Hepatic stellate cell (primary cell): ENCODE data around the gene ZNF593.

Experiments
- DNase-seq: peaks from one replicate; pipeline ENCODE4 v3.0.0; 2011; ENCODE audit warnings: low spot score

Gene ZNF593

DNA sequence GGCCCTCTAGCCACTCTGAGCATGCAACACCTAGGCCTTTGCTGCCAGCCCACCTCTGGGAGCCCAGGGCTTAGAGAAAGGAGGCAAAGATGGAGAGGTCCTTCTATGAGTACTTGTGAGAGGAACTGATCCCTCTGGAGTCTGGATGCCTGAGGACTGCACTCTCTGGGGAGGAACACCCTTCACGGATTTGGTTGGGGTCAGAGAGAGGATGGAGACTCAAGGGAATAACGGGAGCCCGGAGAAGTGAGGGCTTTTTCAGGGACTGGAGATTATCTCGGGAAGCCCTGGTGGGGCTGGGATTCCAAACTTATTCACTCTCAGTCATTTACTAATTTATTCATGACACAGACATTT lies 532 bp upstream of the ZNF593 start:
- DNase-seq = no peak

DNA sequence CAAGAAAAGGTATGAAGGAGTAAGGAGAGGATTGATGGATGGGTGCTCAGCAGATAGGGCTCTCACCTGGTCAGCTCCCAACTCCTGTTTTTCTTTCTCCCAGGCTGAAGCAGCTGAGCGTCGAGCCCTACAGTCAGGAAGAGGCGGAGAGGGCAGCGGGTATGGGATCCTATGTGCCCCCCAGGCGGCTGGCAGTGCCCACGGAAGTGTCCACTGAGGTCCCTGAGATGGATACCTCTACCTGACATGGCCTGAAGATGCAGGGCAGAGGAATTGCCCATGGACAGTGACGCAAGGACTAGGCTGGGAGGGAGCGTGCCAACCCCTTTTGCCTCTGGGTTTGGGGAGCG lies 739 bp downstream of the ZNF593 start:
- no peak for DNase-seq

DNA sequence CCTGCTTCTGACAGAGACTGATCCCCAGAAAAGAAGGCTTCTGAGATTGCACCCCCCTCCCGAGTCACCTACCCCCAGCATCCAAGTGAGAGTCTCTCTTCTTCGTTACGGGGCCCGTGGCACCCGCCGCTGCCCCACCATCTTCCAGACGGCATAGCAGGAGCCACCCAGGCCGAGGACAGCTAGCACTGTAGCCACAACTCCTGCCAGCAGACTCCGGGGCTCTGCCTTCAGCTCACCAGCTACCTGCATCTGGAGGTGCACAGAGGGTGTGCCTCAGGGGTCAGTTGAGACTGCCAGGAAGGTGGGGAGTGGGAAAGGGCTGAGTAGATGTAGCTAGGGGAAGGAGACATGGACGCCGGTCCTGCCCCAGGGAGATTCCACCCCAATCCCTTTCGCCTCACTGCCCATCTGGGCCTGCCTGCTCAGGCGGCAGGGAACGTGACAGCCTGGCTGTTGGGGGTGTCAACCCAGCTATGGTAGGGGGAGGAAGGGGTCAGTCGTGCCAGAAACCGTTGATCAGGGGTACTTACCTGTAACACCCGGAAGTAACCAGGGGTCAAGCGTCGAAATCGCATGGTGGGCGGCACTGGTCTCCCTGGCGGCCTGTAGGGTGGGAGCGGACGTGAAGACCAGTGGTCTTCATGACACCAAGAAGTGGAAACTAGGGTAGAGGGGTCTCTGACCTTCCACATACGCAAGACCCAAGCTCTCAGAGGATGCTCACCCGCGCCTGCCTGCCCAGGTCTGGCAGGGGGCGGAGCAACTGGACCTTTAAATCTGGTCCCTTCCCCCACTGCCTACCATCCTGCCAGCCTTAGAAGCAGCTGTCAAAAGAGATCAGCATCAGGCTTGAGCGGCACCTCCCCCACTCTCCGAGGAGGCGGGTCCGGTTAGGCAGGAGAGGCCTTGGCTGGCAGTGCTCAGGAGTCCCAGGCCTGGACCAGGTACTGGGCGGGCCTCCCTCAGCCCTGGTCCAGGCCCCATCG lies 1.7 kb downstream of the ZNF593 start, which contains the start of gene ZNF593OS:
ZNF593OS (minus strand) TSS at position 749 of the 989 bp plus-strand sequence; CDS start at position 578, 171 bp downstream.
- DNase-seq = no peak

DNA sequence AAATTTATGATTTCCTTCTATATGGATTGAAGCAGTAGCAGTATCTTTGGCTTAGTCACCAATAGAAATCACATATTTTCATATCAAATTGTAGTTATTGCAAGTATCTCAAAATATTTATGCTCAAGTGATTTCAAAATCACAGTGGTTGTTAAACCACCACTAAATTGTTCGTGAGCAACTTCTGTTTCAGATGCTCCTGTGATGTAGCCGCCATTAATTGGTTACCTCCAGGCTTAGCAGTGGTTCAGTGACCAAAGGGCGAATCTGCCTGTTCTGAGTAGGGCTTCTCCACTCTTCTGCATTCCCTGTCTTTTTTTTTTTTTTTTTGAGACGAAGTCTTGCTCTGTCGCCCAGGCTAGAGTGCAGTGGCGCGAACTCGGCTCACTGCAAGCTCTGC lies 5.6 kb downstream of the ZNF593 start:
- no peak for DNase-seq

DNA sequence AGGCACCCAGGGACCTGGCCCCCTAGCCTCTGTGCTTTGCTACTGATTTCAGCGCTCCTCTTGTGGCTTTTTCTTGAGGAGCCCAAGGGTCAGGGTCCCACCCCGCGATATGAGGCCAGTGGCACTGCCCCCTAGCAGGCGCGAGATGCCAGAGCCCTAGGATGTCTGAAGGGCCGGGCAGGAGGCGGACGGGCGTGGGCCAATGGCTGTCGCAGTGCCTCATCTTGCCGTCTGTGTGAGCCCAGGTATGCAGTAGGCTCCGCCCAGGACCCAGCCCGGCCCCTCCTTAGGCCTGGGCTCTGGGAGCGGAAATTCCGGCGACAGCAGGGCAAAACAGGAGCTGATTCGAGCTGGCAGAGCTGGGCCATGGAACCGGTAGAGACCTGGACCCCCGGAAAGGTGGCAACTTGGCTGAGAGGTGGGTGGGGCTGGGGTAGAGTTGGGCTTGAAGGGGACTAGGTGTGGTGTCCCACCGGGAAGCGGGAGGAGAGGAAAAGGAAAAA lies 7.5 kb downstream of the ZNF593 start, which contains the start of gene CNKSR1:
CNKSR1 (plus strand) TSS at position 310 of the 503 bp plus-strand sequence; CDS start at position 367, 57 bp downstream.
- DNase-seq = no peak

DNA sequence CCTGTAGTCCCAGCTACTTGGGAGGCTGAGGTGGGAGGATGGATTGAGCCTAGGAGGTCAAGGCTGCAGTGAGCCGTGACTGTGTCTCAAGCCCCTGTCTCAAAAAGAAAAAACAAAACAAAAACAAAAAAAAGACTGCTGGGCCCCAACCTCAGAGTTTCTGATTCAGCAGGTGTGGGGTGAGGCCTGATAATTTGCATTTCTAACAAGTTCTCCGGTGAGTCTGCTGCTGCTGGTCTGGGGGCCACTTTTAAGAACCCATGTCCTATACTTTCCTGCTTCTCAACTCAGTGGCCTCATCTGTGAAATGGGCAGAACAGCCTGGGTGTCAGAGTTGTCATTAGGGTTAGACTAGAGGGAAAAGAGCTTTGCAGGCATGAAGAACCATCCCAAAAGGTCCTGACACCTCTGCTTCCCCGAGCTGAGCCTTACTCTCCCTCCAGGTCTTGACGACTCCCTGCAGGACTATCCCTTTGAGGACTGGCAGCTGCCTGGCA lies 10.3 kb downstream of the ZNF593 start:
- no peak for DNase-seq

DNA sequence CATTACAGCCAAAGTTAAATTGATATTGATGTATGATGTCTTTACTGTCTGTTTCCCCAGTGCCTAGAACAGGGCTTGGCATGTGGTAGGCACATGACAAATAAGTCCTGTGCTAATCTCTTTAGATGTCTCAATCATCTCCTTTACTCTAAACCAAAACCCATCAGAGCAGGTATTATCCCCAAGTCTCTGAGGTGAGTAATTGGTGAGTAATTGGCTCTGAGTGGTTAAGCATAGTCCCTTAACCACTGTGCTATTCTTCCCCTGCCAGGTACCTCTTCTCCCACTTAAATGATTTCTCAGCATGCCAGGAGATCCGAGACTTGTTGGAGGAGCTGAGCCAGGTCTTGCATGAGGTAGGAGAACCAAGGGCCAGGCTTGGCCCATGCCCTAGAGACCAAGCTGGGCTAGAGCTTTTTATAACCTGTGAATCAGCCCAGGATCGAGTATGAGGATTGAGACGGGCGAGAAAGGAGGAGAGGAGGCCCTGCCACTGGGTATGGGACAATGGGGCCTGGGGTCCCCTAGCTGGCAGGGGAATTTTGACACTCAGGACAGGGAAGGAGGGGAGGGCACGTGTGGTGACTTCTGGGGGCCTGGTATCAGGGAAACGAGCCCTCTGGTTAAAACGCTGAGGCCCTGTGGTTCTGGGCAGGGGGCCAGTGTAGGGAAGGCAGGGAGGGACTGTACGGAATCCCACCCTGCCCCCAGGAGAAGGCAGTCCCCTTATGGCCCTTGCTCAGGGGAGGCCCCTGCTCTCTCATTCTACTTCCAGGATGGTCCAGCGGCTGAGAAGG lies 12.1 kb downstream of the ZNF593 start:
- DNase-seq = no peak

DNA sequence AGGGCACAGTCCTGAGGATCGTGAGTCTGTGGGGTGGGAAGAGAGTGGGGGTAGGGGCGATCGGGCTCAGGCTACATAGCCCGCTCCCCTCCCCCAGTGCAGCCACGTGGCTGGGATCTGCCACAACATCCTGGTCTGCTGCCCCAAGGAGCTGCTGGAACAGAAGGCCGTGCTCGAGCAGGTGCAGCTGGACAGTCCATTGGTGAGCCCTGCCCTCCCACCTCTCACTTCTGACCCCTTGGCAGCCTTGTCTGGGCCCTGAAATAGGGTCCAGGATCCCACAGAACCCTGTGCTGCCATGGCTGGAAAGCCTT lies 12.6 kb downstream of the ZNF593 start:
- no peak for DNase-seq

DNA sequence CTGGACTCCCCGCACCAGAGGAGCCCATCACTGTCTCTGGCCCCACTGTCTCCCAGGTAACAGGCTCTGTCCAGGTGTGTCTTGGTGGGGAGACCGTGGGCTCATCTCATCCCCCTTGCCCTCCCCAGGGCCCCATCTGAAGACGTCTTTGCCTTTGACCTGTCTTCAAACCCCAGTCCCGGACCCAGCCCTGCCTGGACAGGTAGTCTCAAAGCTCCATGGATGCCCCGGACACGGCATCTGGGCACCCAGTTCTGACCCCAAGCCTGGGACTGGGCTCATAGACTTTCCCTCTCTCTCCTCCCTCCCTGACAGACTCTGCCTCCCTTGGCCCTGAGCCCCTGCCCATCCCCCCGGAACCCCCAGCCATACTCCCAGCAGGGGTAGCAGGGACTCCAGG lies 14.4 kb downstream of the ZNF593 start:
- DNase-seq = no peak

DNA sequence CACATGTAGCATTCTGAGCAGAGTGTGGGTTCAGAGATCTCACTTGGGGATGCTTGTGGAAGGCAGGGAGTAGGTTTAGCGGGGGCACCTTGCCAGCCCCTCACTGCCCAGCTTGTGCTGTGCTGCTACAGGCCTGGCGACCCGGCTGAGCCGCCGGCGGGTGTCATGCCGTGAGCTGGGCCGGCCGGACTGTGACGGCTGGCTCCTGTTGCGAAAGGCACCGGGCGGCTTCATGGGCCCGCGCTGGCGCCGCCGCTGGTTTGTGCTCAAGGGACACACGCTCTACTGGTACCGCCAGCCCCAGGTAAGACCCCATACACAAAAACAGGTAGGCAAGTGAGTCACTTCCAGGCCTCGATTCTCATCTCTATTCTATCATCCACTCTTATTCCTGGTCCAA lies 15.2 kb downstream of the ZNF593 start:
- DNase-seq = no peak

DNA sequence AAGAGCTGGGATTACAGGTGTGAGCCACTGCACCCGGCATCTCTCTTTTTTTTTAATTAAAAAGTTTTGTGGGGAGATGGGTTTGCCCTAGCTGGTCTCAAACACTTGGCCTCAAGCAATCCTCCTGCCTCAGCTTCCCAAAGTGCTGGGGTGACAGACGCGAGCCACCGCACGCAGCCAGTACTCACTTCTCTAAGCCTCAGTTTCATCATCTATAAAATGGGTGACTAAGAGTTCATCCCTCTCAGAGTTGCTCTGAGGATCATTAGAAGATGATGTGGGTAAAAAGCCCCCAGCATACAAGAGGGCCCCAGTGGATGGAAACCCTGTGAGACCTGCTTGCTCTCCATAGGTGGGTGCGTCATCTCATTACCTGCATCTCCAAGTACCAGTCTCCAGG lies 18.2 kb downstream of the ZNF593 start:
- DNase-seq = no peak

DNA sequence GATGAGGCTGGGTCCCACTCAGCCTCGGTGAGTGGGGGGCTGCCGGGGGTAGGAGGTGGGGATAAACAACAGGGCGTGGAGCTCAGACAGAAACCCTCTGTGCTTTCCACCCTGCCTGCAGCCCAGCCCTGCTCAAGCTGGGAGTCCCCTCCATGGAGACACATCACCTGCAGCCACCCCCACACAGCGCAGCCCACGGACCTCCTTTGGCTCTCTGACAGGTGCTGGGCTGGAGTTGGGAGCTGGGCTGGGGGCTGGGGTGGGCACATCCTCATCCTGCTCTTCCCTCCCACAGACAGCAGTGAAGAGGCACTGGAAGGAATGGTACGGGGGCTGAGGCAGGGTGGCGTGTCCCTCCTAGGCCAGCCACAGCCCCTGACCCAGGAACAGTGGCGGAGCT lies 18.8 kb downstream of the ZNF593 start:
- no peak for DNase-seq

DNA sequence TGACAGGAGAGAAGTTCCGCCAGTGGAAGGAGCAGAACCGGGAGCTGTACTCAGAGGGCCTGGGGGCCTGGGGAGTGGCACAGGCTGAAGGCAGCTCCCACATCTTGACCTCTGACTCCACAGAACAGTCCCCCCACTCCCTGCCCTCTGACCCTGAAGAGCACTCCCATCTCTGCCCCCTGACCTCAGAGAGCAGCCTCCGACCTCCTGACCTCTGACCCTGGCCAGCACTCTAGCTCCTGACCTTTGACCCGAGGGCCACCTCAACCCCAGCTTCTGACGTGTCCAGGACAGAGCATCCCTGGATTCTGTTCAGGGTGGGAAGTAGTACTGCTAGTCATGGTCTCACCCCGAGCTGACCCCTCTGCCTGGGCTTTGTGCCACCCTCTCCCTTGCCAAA lies 19.6 kb downstream of the ZNF593 start:
- no peak for DNase-seq

DNA sequence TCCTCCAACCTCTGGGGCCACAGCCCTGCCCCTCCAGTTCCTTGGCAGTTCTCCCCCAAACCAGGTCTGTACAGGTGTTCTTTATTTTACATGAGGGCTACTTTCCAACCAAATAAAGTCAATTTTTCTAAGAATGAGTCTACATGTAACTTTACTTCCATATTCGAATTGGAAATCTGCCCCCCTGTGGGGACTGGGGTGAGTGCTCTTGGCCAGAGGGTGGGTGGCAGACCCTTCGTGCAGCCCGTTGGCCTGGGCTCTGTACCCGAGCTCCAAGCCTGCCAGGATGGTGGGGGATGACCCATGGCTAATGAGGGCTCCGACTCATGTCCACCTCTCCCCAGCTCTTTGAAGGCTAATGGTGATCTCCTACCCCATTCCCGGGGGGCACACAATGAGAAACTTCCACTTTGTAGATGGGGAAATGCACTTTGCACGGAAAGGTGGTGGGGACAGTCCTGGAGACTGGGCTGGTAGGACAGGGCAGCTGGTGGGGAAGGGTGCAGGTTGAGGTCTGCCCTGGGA lies 20.1 kb downstream of the ZNF593 start:
- no peak for DNase-seq

DNA sequence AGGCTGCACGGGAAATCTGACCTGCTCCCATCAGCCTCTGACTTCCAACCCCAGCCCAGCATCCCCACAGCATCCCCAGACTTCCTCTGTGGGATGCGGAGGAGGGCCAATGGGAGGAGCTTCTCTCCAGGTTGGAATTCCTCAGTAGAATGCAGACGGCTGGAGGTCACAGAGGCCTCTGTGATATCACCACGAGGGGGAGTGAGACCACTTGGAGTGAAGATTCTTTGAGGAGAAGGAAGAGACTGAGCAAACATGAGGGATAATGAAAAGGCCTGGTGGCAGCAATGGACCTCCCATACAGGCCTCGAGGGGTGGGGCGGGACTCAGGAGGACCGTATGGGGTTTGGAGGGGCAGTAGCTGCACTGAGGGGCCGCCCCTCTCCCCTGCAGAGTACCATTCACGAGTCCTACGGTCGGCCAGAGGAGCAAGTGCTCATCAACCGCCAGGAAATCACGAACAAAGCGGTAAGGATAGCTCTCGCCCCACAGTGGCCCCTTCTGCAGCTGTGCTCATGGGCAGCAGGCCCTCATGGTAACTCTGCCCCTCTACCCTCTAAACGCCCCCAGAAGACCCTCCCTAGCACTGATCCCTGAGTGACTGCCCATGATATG lies 20.8 kb downstream of the ZNF593 start, which contains the start of gene CATSPER4:
CATSPER4 (plus strand) TSS at position 230 of the 615 bp plus-strand sequence; CDS start at position 256, 26 bp downstream.
- no peak for DNase-seq

DNA sequence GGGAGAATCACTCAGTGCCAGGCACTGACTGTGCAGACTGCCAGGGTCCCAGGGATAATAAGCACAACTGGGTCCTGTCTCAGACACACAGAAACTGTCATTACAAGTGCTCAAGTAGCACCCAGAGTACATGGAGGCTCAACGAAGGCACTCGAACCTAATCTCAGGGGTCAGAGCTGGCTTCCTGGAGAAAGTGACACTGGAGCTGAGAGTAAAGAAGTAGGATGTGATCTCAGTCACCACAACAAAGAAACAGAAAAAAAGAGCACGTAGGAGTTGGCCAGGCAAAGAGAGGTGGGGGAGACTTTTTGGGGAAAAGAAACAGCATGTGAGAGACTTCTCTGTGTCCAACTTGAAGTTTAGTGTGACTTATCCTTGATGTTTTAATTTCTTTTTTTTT lies 22.0 kb downstream of the ZNF593 start:
- DNase-seq = no peak

DNA sequence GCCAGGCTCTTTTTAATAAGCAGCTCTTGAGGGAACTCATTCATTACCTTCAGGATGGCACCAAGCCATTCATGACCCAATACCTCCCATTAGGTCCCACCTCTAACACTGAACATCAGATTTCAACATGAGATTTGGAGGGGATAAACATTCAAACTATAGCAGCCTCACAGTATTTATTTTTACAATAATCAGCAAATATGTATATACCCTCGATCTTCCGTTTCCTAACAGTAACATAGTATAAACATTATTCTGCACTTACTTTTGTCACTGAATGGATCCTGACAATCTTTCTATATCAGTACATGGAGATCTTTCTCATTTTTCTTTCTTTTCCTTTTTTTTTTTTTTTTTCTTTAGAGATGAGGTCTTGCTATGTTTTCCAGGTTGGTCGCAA lies 26.1 kb downstream of the ZNF593 start:
- DNase-seq = no peak

DNA sequence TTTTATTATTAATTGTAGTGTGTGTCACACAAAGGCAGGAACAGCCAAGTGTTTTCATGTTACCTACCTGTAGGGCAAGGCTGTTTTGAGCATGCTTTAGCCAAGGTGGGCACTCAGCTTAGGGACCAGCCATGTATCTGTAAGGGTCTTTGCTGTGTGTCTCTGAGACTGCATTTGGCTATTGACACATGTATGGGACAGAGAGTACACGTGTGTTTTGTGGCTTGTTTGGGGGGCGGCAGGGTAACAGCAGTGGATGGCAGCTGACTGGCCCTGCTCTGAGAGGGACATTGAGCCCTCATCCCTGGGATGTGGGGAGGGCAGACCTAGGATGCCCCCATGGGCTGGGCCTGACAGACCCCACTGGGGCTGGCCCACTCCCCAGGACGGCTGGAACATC lies 27.6 kb downstream of the ZNF593 start:
- DNase-seq = no peak

DNA sequence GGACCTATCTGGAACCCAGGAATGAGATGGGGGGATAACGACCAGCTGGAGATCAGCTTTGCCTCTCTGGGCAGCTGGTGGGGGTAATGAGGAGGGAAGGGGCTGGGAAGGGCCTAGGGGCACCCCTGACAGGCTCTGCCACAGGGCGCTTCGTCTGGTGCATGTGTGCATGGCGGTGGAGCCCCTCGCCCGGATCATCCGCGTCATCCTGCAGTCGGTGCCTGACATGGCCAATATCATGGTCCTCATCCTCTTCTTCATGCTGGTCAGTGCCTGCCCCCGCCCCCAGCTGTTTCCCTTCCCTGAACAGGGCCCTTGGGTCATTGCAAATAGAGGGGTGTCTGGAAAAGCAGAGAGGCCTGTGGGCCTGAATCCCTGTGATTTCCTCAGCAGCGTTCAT lies 28.1 kb downstream of the ZNF593 start:
- DNase-seq = no peak

DNA sequence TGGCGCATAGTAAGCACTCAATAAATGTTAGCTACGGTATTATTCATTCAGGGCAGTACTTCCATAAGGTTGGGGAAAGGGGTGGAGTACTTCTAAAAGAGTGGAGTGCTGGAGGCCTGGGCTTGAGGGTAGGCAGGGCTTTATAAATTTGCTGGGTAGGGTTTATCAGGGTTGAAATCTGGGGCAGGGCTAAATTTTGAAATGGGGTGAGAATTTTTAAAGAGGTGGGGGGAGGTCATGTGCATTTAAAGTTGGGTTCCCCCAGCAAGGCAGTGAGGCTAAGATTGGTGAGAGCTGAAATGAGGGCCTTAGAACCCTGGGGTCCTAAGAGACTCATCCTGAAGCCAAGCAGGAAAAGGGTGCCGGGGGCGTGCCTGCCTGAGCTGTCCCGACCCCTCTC lies 30.7 kb downstream of the ZNF593 start:
- DNase-seq = no peak

DNA sequence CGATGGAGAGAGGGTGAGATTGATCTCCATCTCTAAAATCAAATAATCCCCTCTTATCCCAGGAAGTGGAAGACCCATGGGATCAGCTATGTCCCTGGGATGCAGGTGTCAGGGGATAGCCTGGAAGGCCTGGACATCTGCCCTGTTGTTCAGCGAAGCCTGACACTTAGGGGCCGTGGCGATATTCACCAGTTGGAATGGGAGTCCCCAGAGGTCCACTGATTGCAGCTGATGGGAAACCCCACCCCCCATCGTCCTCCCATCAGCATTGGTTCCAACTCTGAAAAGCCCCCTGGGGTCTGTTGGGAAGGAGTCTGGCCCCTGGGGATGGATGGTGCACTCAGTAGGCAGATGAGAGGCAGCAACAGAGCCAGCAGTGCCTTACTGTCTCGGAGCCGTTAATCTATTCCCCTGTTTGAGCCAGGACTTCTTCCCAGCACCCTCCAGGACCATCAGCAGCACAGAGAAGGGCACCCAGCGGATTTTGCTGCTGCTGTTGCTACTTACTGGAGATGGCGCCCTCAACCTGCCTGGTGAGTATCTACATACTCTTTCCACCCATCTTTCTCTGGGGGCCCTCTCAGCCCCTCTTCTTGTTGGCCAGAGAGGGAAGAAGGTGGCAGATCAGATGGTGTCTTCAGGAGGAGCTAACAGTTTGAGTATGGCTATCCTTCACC lies 34.1 kb downstream of the ZNF593 start:
- no peak for DNase-seq
